HG03159 (cell line): ENCODE results near the gene DYRK2.
"Not testable (repeated sequence)": the region's sequence is repeated elsewhere in the genome, so short reads cannot be mapped to it uniquely, and the experiment has no call there.

Source experiments
- ATAC-seq: cut with Tn5 transposase; IDR thresholded peaks from one replicate; pipeline ENCODE4 v1.9.1; 2021; ENCODE audit warnings: mild to moderate bottlenecking, moderate library complexity; ENCODE audit not compliant: unreplicated experiment

The DYRK2 gene

DNA sequence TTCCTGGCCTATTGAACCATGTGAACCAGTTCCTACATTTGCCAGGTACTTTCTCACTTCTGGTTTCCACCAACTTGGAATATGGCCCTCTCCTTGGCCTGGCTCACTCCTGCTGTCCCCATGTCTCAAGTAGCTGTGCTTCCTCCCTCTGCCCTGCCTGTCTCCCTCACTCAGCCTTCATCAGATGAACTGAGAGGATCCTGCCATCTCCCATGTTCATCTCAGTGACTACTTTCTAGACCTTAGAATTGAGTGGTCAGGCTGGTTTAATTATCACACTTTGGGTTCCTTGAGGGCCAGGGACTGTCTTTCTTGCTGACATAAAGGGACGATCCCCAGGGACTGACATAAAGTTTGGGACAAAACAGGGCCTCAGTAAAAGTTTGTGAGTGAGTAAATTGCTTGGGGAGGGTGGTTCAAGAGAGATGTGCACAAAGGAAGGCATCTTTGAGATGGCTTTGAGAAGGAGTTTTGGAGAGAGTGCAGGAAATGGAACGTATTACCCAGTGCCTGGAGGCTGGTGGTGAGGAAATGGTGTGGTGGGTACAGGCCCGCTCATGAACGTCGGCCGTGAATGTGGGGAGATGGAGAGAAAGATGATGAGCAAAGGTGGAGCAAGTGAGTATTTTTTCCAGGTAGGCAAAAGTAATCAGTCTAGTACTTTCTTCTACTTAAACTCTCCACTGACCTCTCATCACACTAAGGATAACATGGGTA lies 20.8 kb downstream of the DYRK2 start:
- ATAC-seq = no peak

- no peak for ATAC-seq
Observed at GRCh38 chr12:67669934-67670631, 21.5 kb downstream of the DYRK2 start.

- ATAC-seq = no peak
Observed at GRCh38 chr12:67671419-67671818, 22.9 kb downstream of the DYRK2 start.

DNA sequence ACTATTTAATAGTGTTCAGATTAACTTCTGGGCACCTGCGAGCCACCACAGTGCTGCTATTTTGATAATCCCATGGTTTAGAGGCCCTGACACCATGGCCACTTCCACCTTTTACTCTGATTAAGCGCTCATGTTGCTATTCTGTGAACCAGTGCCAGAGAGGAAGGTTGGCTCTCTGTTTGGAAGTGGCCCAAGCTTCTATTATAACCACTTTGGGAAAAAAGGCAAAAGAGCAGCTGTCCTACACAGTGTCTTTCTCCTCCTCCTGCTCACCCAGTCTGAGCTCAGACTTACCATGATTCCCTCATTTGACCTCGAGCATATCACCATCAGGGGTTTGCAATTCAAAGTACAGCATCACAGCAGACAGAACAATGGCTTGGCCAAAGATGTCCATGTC lies 23.3 kb downstream of the DYRK2 start:
- no peak for ATAC-seq

GRCh38 chr12:67672507-67672906 lies 24.0 kb downstream of the DYRK2 start:
- ATAC-seq = not testable (repeated sequence)

- not testable (repeated sequence) for ATAC-seq
Observed at GRCh38 chr12:67673509-67673908, 25.0 kb downstream of the DYRK2 start.

DNA sequence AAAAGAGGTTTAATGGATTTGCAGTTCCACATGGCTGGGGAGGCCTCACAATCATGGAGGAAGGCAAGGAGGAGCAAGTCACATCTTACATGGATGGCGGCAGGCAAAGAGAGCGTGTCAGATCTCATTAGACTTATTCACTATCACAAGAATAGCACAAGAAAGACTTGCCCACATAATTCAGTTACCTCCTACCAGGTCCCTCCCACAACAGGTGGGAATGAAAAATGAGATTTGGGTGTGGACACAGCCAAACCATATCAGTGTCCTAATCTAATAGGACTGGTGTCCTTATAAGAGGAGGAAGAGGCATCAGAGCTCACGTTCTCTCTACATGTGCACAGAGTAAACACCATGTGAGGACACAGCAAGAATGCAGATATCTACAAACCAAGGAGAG lies 25.9 kb downstream of the DYRK2 start:
- no peak for ATAC-seq

- no peak for ATAC-seq
Observed at GRCh38 chr12:67676624-67677023, 28.1 kb downstream of the DYRK2 start.

DNA sequence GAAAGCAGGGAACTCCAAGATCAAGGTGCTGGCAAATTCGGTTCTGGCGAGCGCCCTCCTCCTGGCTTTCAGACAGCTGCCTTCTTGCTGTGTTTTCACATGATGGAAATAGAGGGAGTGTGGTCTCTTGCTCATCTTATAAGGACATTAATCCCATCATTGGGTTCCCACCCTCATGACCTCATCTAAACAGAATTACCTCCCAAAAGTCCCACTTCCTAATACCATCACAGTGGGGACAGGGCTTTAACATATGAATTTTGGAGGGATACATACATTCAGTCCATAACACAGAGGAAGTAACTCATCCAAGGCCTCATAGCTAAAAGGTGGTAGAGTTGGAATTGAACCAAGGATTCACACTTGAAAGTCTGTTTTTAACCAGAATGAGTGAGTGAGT lies 28.6 kb downstream of the DYRK2 start:
- ATAC-seq = no peak

- ATAC-seq = no peak
Observed at GRCh38 chr12:67681105-67681778, 32.7 kb downstream of the DYRK2 start.

- no peak for ATAC-seq
Observed at GRCh38 chr12:67681941-67682620, 33.5 kb downstream of the DYRK2 start.

GRCh38 chr12:67689385-67689784 lies 40.8 kb downstream of the DYRK2 start:
- ATAC-seq = no peak

- ATAC-seq = no peak
Observed at GRCh38 chr12:67690656-67691055, 42.1 kb downstream of the DYRK2 start.

GRCh38 chr12:67691220-67691619 lies 42.7 kb downstream of the DYRK2 start:
- ATAC-seq = no peak

GRCh38 chr12:67692135-67692534 lies 43.6 kb downstream of the DYRK2 start:
- ATAC-seq = no peak

GRCh38 chr12:67692966-67693365 lies 44.4 kb downstream of the DYRK2 start:
- ATAC-seq = peak; percentile 66

DNA sequence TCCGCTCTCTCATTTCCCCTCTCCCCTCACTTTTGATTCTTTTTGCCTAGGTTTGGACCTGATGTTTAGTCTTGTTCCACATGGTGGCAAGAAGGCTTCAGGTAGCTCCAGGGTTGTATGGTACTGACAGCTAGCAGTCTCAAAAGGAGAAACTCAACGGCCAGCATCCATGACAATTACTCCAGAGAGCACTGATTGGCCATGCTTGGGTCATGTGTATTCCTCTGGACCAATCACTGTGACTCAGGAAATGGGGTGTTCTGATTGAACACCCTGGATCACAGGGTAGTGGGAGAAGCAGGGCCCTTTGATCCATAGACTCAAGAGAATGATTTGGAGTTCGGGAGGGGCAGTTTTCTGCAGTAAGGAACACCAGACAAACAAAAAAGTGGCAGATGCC lies 45.3 kb downstream of the DYRK2 start:
- ATAC-seq = no peak

DNA sequence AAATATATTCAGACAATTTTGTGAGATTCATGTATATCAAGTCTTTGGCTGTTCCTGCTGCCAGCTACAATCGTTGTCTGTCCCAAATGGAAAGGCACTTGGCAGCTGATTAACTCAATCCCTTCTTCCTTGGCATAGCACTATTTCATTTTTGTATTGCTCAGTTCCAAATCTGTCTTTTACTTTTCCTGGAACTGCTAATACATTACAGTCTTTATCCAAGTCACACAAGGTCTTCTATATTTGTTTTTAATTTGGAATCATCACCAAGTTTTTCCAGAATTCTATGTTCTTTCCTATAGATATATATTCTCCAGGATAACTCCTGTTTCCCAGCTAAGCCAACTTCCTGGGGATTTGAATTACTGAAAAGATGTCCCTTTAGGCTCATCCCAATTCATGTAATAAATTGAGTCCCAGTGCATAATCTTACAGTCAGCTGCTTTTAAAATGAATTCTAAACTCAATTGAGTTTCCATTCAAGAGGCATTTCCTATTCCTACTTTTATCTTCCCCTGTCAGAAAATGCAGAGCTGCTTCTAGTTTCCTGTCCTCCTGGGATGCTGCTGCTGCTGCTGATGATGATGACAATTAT lies 45.9 kb downstream of the DYRK2 start:
- ATAC-seq = no peak

GRCh38 chr12:67695974-67696373 lies 47.4 kb downstream of the DYRK2 start:
- ATAC-seq = no peak

- ATAC-seq = no peak
Observed at GRCh38 chr12:67697443-67697842, 48.9 kb downstream of the DYRK2 start.

DNA sequence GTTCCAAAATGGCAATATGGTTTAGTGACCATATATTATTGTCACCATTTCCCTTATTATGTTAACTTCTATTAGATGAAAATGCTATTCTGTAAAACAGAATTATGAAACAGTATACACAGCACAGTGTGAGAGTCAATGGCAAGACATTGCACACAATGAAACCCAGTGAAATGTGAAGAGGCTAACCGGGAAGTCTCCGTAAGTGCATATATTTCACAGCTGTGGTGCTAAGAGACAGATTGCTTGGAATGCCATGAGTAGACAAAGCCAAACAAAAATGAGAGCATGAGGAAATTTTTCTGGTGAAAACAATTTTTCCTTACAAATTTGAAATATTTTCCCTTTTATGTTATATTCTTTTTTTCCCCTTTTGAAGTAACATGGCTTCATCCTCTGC lies 49.4 kb downstream of the DYRK2 start:
- ATAC-seq = no peak
